ENCODE data around the gene DGCR6L. TPM values are rescaled to one million over a fixed set of nuclear protein-coding genes. Genes with fewer than 3 reads are reported as not detected.
"Not testable (repeated sequence)": the region's sequence is repeated elsewhere in the genome, so short reads cannot be mapped to it uniquely, and the experiment has no call there.

Gene DGCR6L
- total RNA-seq, 1 experiment from 2014 or later, result 68.5 TPM

DNA sequence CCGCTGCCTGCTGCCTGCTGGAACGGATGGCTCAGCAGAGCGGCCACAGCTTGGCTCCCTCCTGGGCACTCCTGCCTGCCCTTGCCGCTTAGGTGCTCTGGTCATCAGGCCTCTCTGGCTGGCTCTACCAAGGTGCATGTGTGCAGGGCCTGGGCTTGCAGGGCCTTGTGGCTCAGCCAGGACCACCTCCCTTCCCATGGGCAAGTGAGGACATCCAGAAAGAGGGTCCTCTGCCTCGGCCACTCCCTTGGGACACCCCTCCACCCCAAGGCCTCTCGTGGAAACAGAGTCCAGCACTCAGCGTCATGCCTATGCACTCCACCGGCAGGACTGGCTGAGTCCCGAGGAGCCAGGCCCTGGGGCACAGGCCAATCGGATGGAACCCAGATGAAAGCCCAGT lies 45.5 kb downstream of the DGCR6L start:
- H3K36me3 Mint-ChIP-seq; H3K9me3 Mint-ChIP-seq; POLR2A ChIA-PET; H3K4me1 Mint-ChIP-seq; ATAC-seq; H3K4me3 Mint-ChIP-seq; H3K27ac Mint-ChIP-seq; DNase-seq (ENCODE audit: low spot score); CTCF ChIA-PET; H3K27me3 Mint-ChIP-seq (ENCODE audit: low read depth): not testable (repeated sequence)

DNA sequence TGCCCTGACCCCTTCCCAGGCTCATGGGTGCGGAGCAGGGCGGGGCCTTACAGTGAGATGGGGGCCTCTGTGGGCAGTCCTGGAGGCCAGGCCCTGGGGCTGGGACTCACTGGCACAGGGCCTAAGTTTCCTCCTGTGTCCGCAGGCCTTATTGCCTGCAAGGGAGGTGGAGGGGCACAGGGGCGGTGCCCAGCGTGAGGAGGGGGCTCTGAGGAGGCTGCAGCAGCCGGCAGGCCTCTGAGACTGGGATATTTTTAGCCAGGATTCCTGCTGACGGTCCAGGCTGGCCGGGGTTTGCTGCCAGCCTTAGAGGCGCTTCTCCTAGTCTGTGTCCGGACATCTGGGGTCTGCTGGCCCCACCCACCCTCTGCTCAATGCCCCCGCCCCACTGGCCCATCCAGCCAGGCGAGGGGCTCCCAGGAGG lies 46.1 kb downstream of the DGCR6L start:
- Mint-ChIP-seq H3K27me3 (ENCODE audit: low read depth) (no peaks in the 10 kb centered on the region), H3K4me3 (no peak overlapping the region), H3K36me3 (no peaks in the 10 kb centered on the region), H3K27ac (no peak overlapping the region), H3K4me1 (peaks cover 10% of the 10 kb centered on the region), H3K9me3 (no peaks in the 10 kb centered on the region)
- TF ChIP-seq, protein P1, sequence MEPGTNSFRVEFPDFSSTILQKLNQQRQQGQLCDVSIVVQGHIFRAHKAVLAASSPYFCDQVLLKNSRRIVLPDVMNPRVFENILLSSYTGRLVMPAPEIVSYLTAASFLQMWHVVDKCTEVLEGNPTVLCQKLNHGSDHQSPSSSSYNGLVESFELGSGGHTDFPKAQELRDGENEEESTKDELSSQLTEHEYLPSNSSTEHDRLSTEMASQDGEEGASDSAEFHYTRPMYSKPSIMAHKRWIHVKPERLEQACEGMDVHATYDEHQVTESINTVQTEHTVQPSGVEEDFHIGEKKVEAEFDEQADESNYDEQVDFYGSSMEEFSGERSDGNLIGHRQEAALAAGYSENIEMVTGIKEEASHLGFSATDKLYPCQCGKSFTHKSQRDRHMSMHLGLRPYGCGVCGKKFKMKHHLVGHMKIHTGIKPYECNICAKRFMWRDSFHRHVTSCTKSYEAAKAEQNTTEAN (CRISPR knock-in tag; IDR thresholded peaks at IDR 0.05), result no peak
- TF ChIP-seq, protein P2, sequence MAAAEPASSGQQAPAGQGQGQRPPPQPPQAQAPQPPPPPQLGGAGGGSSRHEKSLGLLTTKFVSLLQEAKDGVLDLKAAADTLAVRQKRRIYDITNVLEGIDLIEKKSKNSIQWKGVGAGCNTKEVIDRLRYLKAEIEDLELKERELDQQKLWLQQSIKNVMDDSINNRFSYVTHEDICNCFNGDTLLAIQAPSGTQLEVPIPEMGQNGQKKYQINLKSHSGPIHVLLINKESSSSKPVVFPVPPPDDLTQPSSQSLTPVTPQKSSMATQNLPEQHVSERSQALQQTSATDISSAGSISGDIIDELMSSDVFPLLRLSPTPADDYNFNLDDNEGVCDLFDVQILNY (CRISPR knock-in tag; IDR thresholded peaks at IDR 0.05), result no peak
- TF ChIP-seq HMGA2 (CRISPR knock-in tag; IDR thresholded peaks at IDR 0.05) (no peak), ATF1 (CRISPR knock-in tag; IDR thresholded peaks at IDR 0.05) (no peak), SOX15 (CRISPR knock-in tag; IDR thresholded peaks at IDR 0.05) (no peak)
- TF ChIP-seq, protein P3, sequence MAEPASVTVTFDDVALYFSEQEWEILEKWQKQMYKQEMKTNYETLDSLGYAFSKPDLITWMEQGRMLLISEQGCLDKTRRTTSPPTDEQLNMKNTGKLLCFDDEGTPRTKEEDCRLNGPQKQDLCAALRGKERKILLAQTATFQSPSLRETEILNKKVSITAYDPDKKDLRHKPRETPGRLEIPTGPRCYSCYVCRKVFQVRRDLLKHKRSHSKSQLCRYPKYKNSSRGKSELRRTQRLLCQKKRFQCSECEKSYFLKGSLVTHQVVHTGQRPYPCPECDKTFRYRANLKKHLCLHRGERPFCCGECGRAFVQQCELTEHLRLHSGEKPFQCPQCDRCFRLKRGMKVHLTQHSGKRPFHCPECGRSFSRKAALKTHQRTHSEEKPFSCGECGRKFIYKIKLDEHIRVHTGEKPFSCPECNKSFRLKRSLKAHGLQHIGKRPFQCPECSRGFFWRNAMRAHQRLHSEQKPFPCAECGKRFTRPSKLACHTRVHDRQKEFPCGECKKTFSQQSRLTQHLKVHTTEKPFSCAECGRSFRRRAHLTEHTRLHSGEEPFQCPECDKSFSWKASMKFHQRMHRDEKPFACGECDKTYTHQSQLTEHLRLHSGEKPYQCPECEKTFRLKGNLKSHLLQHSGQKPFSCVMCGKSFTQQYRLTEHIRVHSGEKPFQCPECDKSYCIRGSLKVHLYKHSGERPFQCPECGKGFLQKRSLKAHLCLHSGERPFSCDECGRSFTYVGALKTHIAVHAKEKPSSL (CRISPR knock-in tag; conservative IDR thresholded peaks at IDR 0.05), result no peak
- TF ChIP-seq, protein P4, sequence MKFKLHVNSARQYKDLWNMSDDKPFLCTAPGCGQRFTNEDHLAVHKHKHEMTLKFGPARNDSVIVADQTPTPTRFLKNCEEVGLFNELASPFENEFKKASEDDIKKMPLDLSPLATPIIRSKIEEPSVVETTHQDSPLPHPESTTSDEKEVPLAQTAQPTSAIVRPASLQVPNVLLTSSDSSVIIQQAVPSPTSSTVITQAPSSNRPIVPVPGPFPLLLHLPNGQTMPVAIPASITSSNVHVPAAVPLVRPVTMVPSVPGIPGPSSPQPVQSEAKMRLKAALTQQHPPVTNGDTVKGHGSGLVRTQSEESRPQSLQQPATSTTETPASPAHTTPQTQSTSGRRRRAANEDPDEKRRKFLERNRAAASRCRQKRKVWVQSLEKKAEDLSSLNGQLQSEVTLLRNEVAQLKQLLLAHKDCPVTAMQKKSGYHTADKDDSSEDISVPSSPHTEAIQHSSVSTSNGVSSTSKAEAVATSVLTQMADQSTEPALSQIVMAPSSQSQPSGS (CRISPR knock-in tag; IDR thresholded peaks at IDR 0.05; ENCODE audit: borderline replicate concordance, low read depth), result no peak
- TF ChIP-seq, protein P5, sequence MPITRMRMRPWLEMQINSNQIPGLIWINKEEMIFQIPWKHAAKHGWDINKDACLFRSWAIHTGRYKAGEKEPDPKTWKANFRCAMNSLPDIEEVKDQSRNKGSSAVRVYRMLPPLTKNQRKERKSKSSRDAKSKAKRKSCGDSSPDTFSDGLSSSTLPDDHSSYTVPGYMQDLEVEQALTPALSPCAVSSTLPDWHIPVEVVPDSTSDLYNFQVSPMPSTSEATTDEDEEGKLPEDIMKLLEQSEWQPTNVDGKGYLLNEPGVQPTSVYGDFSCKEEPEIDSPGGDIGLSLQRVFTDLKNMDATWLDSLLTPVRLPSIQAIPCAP (CRISPR knock-in tag; IDR thresholded peaks at IDR 0.05), result no peak
- TF ChIP-seq, protein P6, sequence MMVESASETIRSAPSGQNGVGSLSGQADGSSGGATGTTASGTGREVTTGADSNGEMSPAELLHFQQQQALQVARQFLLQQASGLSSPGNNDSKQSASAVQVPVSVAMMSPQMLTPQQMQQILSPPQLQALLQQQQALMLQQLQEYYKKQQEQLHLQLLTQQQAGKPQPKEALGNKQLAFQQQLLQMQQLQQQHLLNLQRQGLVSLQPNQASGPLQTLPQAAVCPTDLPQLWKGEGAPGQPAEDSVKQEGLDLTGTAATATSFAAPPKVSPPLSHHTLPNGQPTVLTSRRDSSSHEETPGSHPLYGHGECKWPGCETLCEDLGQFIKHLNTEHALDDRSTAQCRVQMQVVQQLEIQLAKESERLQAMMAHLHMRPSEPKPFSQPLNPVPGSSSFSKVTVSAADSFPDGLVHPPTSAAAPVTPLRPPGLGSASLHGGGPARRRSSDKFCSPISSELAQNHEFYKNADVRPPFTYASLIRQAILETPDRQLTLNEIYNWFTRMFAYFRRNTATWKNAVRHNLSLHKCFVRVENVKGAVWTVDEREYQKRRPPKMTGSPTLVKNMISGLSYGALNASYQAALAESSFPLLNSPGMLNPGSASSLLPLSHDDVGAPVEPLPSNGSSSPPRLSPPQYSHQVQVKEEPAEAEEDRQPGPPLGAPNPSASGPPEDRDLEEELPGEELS (CRISPR knock-in tag; IDR thresholded peaks at IDR 0.05), result no peak
- POLR2A ChIA-PET, result no interaction called here
- DNase-seq (ENCODE audit: low spot score) (no peak), ATAC-seq (no peak)
- CTCF ChIA-PET, result no interaction called here

DNA sequence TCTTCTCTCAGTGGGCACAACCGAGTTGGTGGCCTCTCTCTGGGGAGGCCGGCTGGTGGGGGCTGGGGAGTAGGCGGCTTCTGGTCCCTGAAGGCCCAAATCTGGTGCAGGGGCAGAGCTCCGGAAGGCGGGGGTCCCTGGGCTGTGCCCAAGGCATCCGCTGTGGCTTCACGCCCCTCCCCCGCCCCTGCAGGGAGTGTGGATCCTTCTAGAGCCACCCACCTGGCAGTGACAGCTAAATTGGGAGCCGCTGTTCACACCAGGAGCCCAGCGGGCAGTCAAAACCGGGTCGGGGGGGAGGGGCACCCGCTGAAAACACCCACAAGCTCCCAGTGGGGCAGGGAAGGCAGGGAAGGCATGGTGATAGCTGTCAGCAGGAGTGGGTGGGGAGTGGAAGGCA lies 47.2 kb downstream of the DGCR6L start:
- Mint-ChIP-seq H3K9me3 (no peaks in the 10 kb centered on the region), H3K36me3 (no peaks in the 10 kb centered on the region), H3K27ac (no peak overlapping the region), H3K4me3 (no peak overlapping the region), H3K27me3 (ENCODE audit: low read depth) (no peaks in the 10 kb centered on the region), H3K4me1 (peaks cover 12% of the 10 kb centered on the region)
- ATAC-seq (no peak), DNase-seq (ENCODE audit: low spot score) (no peak)
- CTCF ChIA-PET, result no interaction called here
- POLR2A ChIA-PET, result no interaction called here
- TF ChIP-seq, protein P7, sequence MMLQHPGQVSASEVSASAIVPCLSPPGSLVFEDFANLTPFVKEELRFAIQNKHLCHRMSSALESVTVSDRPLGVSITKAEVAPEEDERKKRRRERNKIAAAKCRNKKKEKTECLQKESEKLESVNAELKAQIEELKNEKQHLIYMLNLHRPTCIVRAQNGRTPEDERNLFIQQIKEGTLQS (CRISPR knock-in tag; conservative IDR thresholded peaks at IDR 0.05), result no peak
- TF ChIP-seq GTF2I (CRISPR knock-in tag; conservative IDR thresholded peaks at IDR 0.05) (no peak), CBFB (CRISPR knock-in tag; IDR thresholded peaks at IDR 0.05; ENCODE audit: low read depth) (no peak), MYBL2 (CRISPR knock-in tag; IDR thresholded peaks at IDR 0.05) (no peak)
- TF ChIP-seq, protein P8, sequence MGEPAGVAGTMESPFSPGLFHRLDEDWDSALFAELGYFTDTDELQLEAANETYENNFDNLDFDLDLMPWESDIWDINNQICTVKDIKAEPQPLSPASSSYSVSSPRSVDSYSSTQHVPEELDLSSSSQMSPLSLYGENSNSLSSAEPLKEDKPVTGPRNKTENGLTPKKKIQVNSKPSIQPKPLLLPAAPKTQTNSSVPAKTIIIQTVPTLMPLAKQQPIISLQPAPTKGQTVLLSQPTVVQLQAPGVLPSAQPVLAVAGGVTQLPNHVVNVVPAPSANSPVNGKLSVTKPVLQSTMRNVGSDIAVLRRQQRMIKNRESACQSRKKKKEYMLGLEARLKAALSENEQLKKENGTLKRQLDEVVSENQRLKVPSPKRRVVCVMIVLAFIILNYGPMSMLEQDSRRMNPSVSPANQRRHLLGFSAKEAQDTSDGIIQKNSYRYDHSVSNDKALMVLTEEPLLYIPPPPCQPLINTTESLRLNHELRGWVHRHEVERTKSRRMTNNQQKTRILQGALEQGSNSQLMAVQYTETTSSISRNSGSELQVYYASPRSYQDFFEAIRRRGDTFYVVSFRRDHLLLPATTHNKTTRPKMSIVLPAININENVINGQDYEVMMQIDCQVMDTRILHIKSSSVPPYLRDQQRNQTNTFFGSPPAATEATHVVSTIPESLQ (CRISPR knock-in tag; IDR thresholded peaks at IDR 0.05), result no peak
- TF ChIP-seq, protein P9, sequence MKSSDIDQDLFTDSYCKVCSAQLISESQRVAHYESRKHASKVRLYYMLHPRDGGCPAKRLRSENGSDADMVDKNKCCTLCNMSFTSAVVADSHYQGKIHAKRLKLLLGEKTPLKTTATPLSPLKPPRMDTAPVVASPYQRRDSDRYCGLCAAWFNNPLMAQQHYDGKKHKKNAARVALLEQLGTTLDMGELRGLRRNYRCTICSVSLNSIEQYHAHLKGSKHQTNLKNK (CRISPR knock-in tag; IDR thresholded peaks at IDR 0.05), result no peak
- TF ChIP-seq, protein P10, sequence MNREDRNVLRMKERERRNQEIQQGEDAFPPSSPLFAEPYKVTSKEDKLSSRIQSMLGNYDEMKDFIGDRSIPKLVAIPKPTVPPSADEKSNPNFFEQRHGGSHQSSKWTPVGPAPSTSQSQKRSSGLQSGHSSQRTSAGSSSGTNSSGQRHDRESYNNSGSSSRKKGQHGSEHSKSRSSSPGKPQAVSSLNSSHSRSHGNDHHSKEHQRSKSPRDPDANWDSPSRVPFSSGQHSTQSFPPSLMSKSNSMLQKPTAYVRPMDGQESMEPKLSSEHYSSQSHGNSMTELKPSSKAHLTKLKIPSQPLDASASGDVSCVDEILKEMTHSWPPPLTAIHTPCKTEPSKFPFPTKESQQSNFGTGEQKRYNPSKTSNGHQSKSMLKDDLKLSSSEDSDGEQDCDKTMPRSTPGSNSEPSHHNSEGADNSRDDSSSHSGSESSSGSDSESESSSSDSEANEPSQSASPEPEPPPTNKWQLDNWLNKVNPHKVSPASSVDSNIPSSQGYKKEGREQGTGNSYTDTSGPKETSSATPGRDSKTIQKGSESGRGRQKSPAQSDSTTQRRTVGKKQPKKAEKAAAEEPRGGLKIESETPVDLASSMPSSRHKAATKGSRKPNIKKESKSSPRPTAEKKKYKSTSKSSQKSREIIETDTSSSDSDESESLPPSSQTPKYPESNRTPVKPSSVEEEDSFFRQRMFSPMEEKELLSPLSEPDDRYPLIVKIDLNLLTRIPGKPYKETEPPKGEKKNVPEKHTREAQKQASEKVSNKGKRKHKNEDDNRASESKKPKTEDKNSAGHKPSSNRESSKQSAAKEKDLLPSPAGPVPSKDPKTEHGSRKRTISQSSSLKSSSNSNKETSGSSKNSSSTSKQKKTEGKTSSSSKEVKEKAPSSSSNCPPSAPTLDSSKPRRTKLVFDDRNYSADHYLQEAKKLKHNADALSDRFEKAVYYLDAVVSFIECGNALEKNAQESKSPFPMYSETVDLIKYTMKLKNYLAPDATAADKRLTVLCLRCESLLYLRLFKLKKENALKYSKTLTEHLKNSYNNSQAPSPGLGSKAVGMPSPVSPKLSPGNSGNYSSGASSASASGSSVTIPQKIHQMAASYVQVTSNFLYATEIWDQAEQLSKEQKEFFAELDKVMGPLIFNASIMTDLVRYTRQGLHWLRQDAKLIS (CRISPR knock-in tag; IDR thresholded peaks at IDR 0.05; ENCODE audit: borderline replicate concordance), result no peak

Data from WTC11 (cell line).